HG02840 (cell line): ENCODE data around the gene PSORS1C2.

Experiments used
- ATAC-seq: cut with Tn5 transposase; IDR thresholded peaks from one replicate; pipeline ENCODE4 v1.9.1; 2021; ENCODE audit warnings: mild to moderate bottlenecking, moderate library complexity, moderate number of reproducible peaks; ENCODE audit not compliant: unreplicated experiment, low FRiP score

Gene PSORS1C2

GRCh38 chr6:31115941-31116560 is 22.8 kb downstream of the PSORS1C2 start:
- no peak for ATAC-seq

GRCh38 chr6:31114970-31115849 is 23.7 kb downstream of the PSORS1C2 start:
- ATAC-seq: no peak

- no peak for ATAC-seq
Observed at GRCh38 chr6:31114541-31114878, 24.4 kb downstream of the PSORS1C2 start, which contains the start of gene PSORS1C1. Gene PSORS1C1 (plus strand): TSS chr6:31114800. CDS start chr6:31129633, 14,833 bp downstream.

- no peak for ATAC-seq
Observed at GRCh38 chr6:31113861-31114540, 24.9 kb downstream of the PSORS1C2 start.

GRCh38 chr6:31112478-31112877 is 26.4 kb downstream of the PSORS1C2 start, which contains the start of gene C6orf15:
Gene C6orf15 (minus strand): TSS chr6:31112575. CDS start chr6:31112555, 20 bp downstream.
- no peak for ATAC-seq

- no peak for ATAC-seq
Observed at GRCh38 chr6:31111712-31112111, 27.2 kb downstream of the PSORS1C2 start.

- ATAC-seq: no peak
Observed at GRCh38 chr6:31110825-31111582, 27.9 kb downstream of the PSORS1C2 start.

- no peak for ATAC-seq
Observed at GRCh38 chr6:31107052-31107451, 31.8 kb downstream of the PSORS1C2 start.

- ATAC-seq: no peak
Observed at GRCh38 chr6:31103136-31103535, 35.7 kb downstream of the PSORS1C2 start.

GRCh38 chr6:31098449-31098938 is 40.4 kb downstream of the PSORS1C2 start:
- ATAC-seq: no peak

- ATAC-seq: no peak
Observed at GRCh38 chr6:31096656-31097055, 42.2 kb downstream of the PSORS1C2 start.

- ATAC-seq: no peak
Observed at GRCh38 chr6:31096215-31096614, 42.7 kb downstream of the PSORS1C2 start.

- ATAC-seq: no peak
Observed at GRCh38 chr6:31094389-31094881, 44.4 kb downstream of the PSORS1C2 start.

- ATAC-seq: no peak
Observed at GRCh38 chr6:31092769-31093505, 45.9 kb downstream of the PSORS1C2 start.

- no peak for ATAC-seq
Observed at GRCh38 chr6:31092238-31092637, 46.6 kb downstream of the PSORS1C2 start.

GRCh38 chr6:31091680-31092079 is 47.2 kb downstream of the PSORS1C2 start:
- no peak for ATAC-seq

- no peak for ATAC-seq
Observed at GRCh38 chr6:31090973-31091364, 47.9 kb downstream of the PSORS1C2 start.

- ATAC-seq: no peak
Observed at GRCh38 chr6:31090275-31090972, 48.4 kb downstream of the PSORS1C2 start.
